Measurements from ENCODE around the gene AIPL1. TPM values are rescaled to one million over a fixed set of nuclear protein-coding genes. Genes with fewer than 3 reads are reported as not detected.

AIPL1 gene
- total RNA-seq, 5 donors from 2014 or later (not counting 1 experiment from before 2014, with no cell fraction given), result not detected

- H3K9me3 Mint-ChIP-seq, result no peaks in the 10 kb centered on the region
- H3K27me3 Mint-ChIP-seq, result peaks cover 0 to under 1% of the 10 kb centered on the region in 2 donors
- H3K36me3 Mint-ChIP-seq, result no peaks in the 10 kb centered on the region
- H3K27ac ChIP-seq (ENCODE audit: low read length), result no peak overlapping the region
- ATAC-seq (replicated peaks in 1 of 4) (no peak), DNase-seq (no peak)
- no peaks in the 10 kb centered on the region for H3K9me3 ChIP-seq
- H3K4me3 ChIP-seq (ENCODE audit: control insufficient read depth in 1 of 2, extremely low read depth in 1 of 2, low read length in 1 of 2), result no peak overlapping the region
- 95% methylated on average over 18 of the region's 22 CpGs for WGBS (ENCODE audit: insufficient coverage)
- H3K4me1 Mint-ChIP-seq, result peaks cover 0 to 6% (median 2%) of the 10 kb centered on the region in 3 donors
- no peaks in the 10 kb centered on the region for H3K4me1 ChIP-seq (ENCODE audit: control insufficient read depth in 1 of 2, extremely low read depth in 1 of 2, insufficient read depth in 2 of 2, low read length in 2 of 2)
- ChIA-PET POLR2A (no interaction called here), CTCF (no interaction called here)
- H3K36me3 ChIP-seq (ENCODE audit: control insufficient read depth in 2 of 2, extremely low read depth in 1 of 2, insufficient read depth in 1 of 2, low read length in 1 of 2), result no peaks in the 10 kb centered on the region
- no peak overlapping the region for H3K27ac Mint-ChIP-seq
- H3K27me3 ChIP-seq (replicated peaks in 1 of 2; ENCODE audit: control insufficient read depth in 2 of 2, extremely low read depth in 1 of 2, insufficient read depth in 2 of 2, low read length in 1 of 2), result peaks cover 0 to 12% of the 10 kb centered on the region in 2 experiments
- H3K4me3 Mint-ChIP-seq, result no peak overlapping the region
Measured at GRCh38 chr17:6474376-6474775, 39.5 kb upstream of the AIPL1 start.

GRCh38 chr17:6473128-6473767 is 38.3 kb upstream of the AIPL1 start:
- no peaks in the 10 kb centered on the region for H3K9me3 ChIP-seq
- Mint-ChIP-seq H3K9me3 (no peaks in the 10 kb centered on the region), H3K4me3 (no peak overlapping the region), H3K27ac (no peak overlapping the region), H3K27me3 (no peaks in the 10 kb centered on the region), H3K36me3 (no peaks in the 10 kb centered on the region), H3K4me1 (peaks cover 0 to 6% (median 2%) of the 10 kb centered on the region in 3 donors)
- H3K4me1 ChIP-seq (ENCODE audit: control insufficient read depth in 1 of 2, extremely low read depth in 1 of 2, insufficient read depth in 2 of 2, low read length in 2 of 2), result no peaks in the 10 kb centered on the region
- peak in 34 of 35 experiments; percentile 15 to 76 (median 49) for DNase-seq
- H3K36me3 ChIP-seq (ENCODE audit: control insufficient read depth in 2 of 2, extremely low read depth in 1 of 2, insufficient read depth in 1 of 2, low read length in 1 of 2), result no peaks in the 10 kb centered on the region
- ChIA-PET CTCF (interaction anchor here (0.6 to 1.2 kb wide), 5 partner anchors 89 to 582 kb away, joined by 3 to 6 read pairs (median 4); no protein-coding TSS in a partner anchor), POLR2A (no interaction called here)
- peak; percentile 52 to 67 (median 60) for ATAC-seq (replicated peaks in 1 of 4)
- 21% methylated on average over 9 of the region's 14 CpGs for WGBS (ENCODE audit: insufficient coverage)
- H3K4me3 ChIP-seq (ENCODE audit: control insufficient read depth in 1 of 2, extremely low read depth in 1 of 2, low read length in 1 of 2), result no peak overlapping the region
- H3K27me3 ChIP-seq (replicated peaks in 1 of 2; ENCODE audit: control insufficient read depth in 2 of 2, extremely low read depth in 1 of 2, insufficient read depth in 2 of 2, low read length in 1 of 2), result peaks cover 0 to 17% of the 10 kb centered on the region in 2 experiments
- H3K27ac ChIP-seq (ENCODE audit: low read length), result no peak overlapping the region

- H3K4me1 ChIP-seq (ENCODE audit: control insufficient read depth in 1 of 2, extremely low read depth in 1 of 2, insufficient read depth in 2 of 2, low read length in 2 of 2), result no peaks in the 10 kb centered on the region
- H3K9me3 ChIP-seq, result no peaks in the 10 kb centered on the region
- 96% methylated on average over 6 of the region's 10 CpGs for WGBS (ENCODE audit: insufficient coverage)
- peaks cover 0 to 18% of the 10 kb centered on the region in 2 experiments for H3K27me3 ChIP-seq (replicated peaks in 1 of 2; ENCODE audit: control insufficient read depth in 2 of 2, extremely low read depth in 1 of 2, insufficient read depth in 2 of 2, low read length in 1 of 2)
- H3K36me3 Mint-ChIP-seq, result no peaks in the 10 kb centered on the region
- DNase-seq (no peak), ATAC-seq (replicated peaks in 1 of 4) (no peak)
- H3K36me3 ChIP-seq (ENCODE audit: control insufficient read depth in 2 of 2, extremely low read depth in 1 of 2, insufficient read depth in 1 of 2, low read length in 1 of 2), result no peaks in the 10 kb centered on the region
- POLR2A ChIA-PET, result no interaction called here
- no peak overlapping the region for H3K4me3 Mint-ChIP-seq
- peaks cover 0 to 6% (median 2%) of the 10 kb centered on the region in 3 donors for H3K4me1 Mint-ChIP-seq
- CTCF ChIA-PET, result interaction anchor here (0.5 to 1.2 kb wide), 3 partner anchors 176 to 880 kb away, joined by 3 to 6 read pairs (median 3); no protein-coding TSS in a partner anchor
- no peak overlapping the region for H3K4me3 ChIP-seq (ENCODE audit: control insufficient read depth in 1 of 2, extremely low read depth in 1 of 2, low read length in 1 of 2)
- no peaks in the 10 kb centered on the region for H3K27me3 Mint-ChIP-seq
- H3K27ac Mint-ChIP-seq, result no peak overlapping the region
- H3K9me3 Mint-ChIP-seq, result no peaks in the 10 kb centered on the region
- H3K27ac ChIP-seq (ENCODE audit: low read length), result no peak overlapping the region
Measured at GRCh38 chr17:6472517-6472916, 37.6 kb upstream of the AIPL1 start.

GRCh38 chr17:6471531-6472465 is 36.9 kb upstream of the AIPL1 start:
- Mint-ChIP-seq H3K9me3 (no peaks in the 10 kb centered on the region), H3K4me1 (peaks cover 0 to 6% (median 2%) of the 10 kb centered on the region in 3 donors), H3K4me3 (no peak overlapping the region), H3K27me3 (no peaks in the 10 kb centered on the region), H3K36me3 (no peaks in the 10 kb centered on the region), H3K27ac (no peak overlapping the region)
- no peak overlapping the region for H3K27ac ChIP-seq (ENCODE audit: low read length)
- ChIA-PET CTCF (interaction anchor here (0.5 to 0.6 kb wide), 2 partner anchors 177 to 879 kb away, joined by 3 read pairs; no protein-coding TSS in a partner anchor), POLR2A (no interaction called here)
- H3K36me3 ChIP-seq (ENCODE audit: control insufficient read depth in 2 of 2, extremely low read depth in 1 of 2, insufficient read depth in 1 of 2, low read length in 1 of 2), result no peaks in the 10 kb centered on the region
- H3K4me3 ChIP-seq (ENCODE audit: control insufficient read depth in 1 of 2, extremely low read depth in 1 of 2, low read length in 1 of 2), result no peak overlapping the region
- WGBS (ENCODE audit: insufficient coverage), result 98% methylated on average over 13 of the region's 19 CpGs
- no peak for ATAC-seq (replicated peaks in 1 of 4)
- no peak for DNase-seq
- no peaks in the 10 kb centered on the region for H3K4me1 ChIP-seq (ENCODE audit: control insufficient read depth in 1 of 2, extremely low read depth in 1 of 2, insufficient read depth in 2 of 2, low read length in 2 of 2)
- H3K9me3 ChIP-seq, result no peaks in the 10 kb centered on the region
- H3K27me3 ChIP-seq (replicated peaks in 1 of 2; ENCODE audit: control insufficient read depth in 2 of 2, extremely low read depth in 1 of 2, insufficient read depth in 2 of 2, low read length in 1 of 2), result peaks cover 0 to 18% of the 10 kb centered on the region in 2 experiments

GRCh38 chr17:6470751-6471521 is 36.0 kb upstream of the AIPL1 start:
- Histone ChIP-seq H3K4me1 (ENCODE audit: control insufficient read depth in 1 of 2, extremely low read depth in 1 of 2, insufficient read depth in 2 of 2, low read length in 2 of 2) (no peaks in the 10 kb centered on the region), H3K4me3 (ENCODE audit: control insufficient read depth in 1 of 2, extremely low read depth in 1 of 2, low read length in 1 of 2) (no peak overlapping the region), H3K36me3 (ENCODE audit: control insufficient read depth in 2 of 2, extremely low read depth in 1 of 2, insufficient read depth in 1 of 2, low read length in 1 of 2) (no peaks in the 10 kb centered on the region), H3K27ac (ENCODE audit: low read length) (no peak overlapping the region), H3K9me3 (no peaks in the 10 kb centered on the region), H3K27me3 (replicated peaks in 1 of 2; ENCODE audit: control insufficient read depth in 2 of 2, extremely low read depth in 1 of 2, insufficient read depth in 2 of 2, low read length in 1 of 2) (peaks cover 0 to 21% of the 10 kb centered on the region in 2 experiments)
- Mint-ChIP-seq H3K27me3 (no peaks in the 10 kb centered on the region), H3K27ac (no peak overlapping the region), H3K4me1 (peaks cover 0 to 6% (median 2%) of the 10 kb centered on the region in 3 donors), H3K9me3 (no peaks in the 10 kb centered on the region), H3K4me3 (no peak overlapping the region), H3K36me3 (no peaks in the 10 kb centered on the region)
- ATAC-seq (replicated peaks in 1 of 4) (no peak), DNase-seq (no peak)
- ChIA-PET POLR2A (no interaction called here), CTCF (no interaction called here)
- WGBS (ENCODE audit: insufficient coverage), result 89% methylated on average over 16 of the region's 17 CpGs

- H3K4me1 Mint-ChIP-seq, result peaks cover 0 to 6% (median 2%) of the 10 kb centered on the region in 3 donors
- no peaks in the 10 kb centered on the region for H3K36me3 Mint-ChIP-seq
- 87% methylated on average over 11 of the region's 24 CpGs for WGBS (ENCODE audit: insufficient coverage)
- H3K36me3 ChIP-seq (ENCODE audit: control insufficient read depth in 2 of 2, extremely low read depth in 1 of 2, insufficient read depth in 1 of 2, low read length in 1 of 2), result no peaks in the 10 kb centered on the region
- no peak overlapping the region for H3K4me3 Mint-ChIP-seq
- no peaks in the 10 kb centered on the region for H3K9me3 ChIP-seq
- no peaks in the 10 kb centered on the region for H3K4me1 ChIP-seq (ENCODE audit: control insufficient read depth in 1 of 2, extremely low read depth in 1 of 2, insufficient read depth in 2 of 2, low read length in 2 of 2)
- H3K4me3 ChIP-seq (ENCODE audit: control insufficient read depth in 1 of 2, extremely low read depth in 1 of 2, low read length in 1 of 2), result no peak overlapping the region
- H3K27me3 Mint-ChIP-seq, result peaks cover 0 to 3% of the 10 kb centered on the region in 2 donors
- peaks cover 0 to 24% of the 10 kb centered on the region in 2 experiments for H3K27me3 ChIP-seq (replicated peaks in 1 of 2; ENCODE audit: control insufficient read depth in 2 of 2, extremely low read depth in 1 of 2, insufficient read depth in 2 of 2, low read length in 1 of 2)
- ATAC-seq (replicated peaks in 1 of 4), result no peak
- DNase-seq, result no peak
- H3K27ac Mint-ChIP-seq, result no peak overlapping the region
- no peaks in the 10 kb centered on the region for H3K9me3 Mint-ChIP-seq
- ChIA-PET CTCF (no interaction called here), POLR2A (no interaction called here)
- H3K27ac ChIP-seq (ENCODE audit: low read length), result no peak overlapping the region
Measured at GRCh38 chr17:6470146-6470718, 35.3 kb upstream of the AIPL1 start.

Data from T-cell (primary cell).